GM23248 (cell line): ENCODE measurements around the gene RHBDF2. TPM values are rescaled to one million over a fixed set of nuclear protein-coding genes. Genes with fewer than 3 reads are reported as not detected.

Experiments
- DNase-seq: peaks from one replicate; pipeline ENCODE4 v3.0.0-alpha.2; 2015
- H2AFZ ChIP-seq: fragments of 200-600 bp; sonication (generic); 2 replicates; pipeline ENCODE4 v1.6.1; 2016; ENCODE audit warnings: antibody characterized with exemption
- H3F3A ChIP-seq: fragments of 200-600 bp; sonication (generic); 2 replicates; pipeline ENCODE4 v1.6.1; 2016; ENCODE audit warnings: mild to moderate bottlenecking, antibody characterized with exemption, mixed run types; ENCODE audit not compliant: insufficient read depth
- H3K27ac ChIP-seq: fragments of 200-600 bp; sonication (generic); 2 replicates; pipeline ENCODE4 v1.5.1; 2016; ENCODE audit warnings: mild to moderate bottlenecking
- H3K27me3 ChIP-seq: fragments of 200-600 bp; sonication (generic); replicated peaks from 2 replicates; pipeline ENCODE4 v1.6.1; 2016; ENCODE audit warnings: mild to moderate bottlenecking; ENCODE audit not compliant: insufficient read depth
- H3K36me3 ChIP-seq: fragments of 200-600 bp; sonication (generic); 2 replicates; pipeline ENCODE4 v1.6.1; 2016; ENCODE audit warnings: low read depth, mild to moderate bottlenecking
- H3K4me1 ChIP-seq: fragments of 200-600 bp; sonication (generic); 2 replicates; pipeline ENCODE4 v1.6.1; 2016; ENCODE audit warnings: mild to moderate bottlenecking; ENCODE audit not compliant: insufficient read depth
- H3K4me2 ChIP-seq: fragments of 200-600 bp; sonication (generic); one replicate; pipeline ENCODE4 v1.6.1; 2016; ENCODE audit warnings: mild to moderate bottlenecking; ENCODE audit not compliant: unreplicated experiment
- H3K4me3 ChIP-seq: fragments of 200-600 bp; sonication (generic); 2 replicates; pipeline ENCODE4 v1.5.1; 2016; ENCODE audit warnings: mild to moderate bottlenecking
- H3K79me2 ChIP-seq: fragments of 200-600 bp; sonication (generic); 2 replicates; pipeline ENCODE4 v1.6.1; 2016; ENCODE audit warnings: mild to moderate bottlenecking; ENCODE audit not compliant: insufficient read depth
- H3K9ac ChIP-seq: fragments of 200-600 bp; sonication (generic); 2 replicates; pipeline ENCODE4 v1.6.1; 2016; ENCODE audit warnings: mild to moderate bottlenecking
- H3K9me2 ChIP-seq: fragments of 200-600 bp; sonication (generic); 2 replicates; pipeline ENCODE4 v1.6.1; 2016; ENCODE audit warnings: mixed run types, mild to moderate bottlenecking, moderate library complexity; ENCODE audit not compliant: insufficient read depth
- H3K9me3 ChIP-seq: fragments of 200-600 bp; sonication (generic); one replicate; pipeline ENCODE4 v1.6.1; 2017; ENCODE audit warnings: low read depth
- H4K20me1 ChIP-seq: fragments of 200-600 bp; sonication (generic); 2 replicates; pipeline ENCODE4 v1.6.0; 2016; ENCODE audit not compliant: insufficient read depth
- EZH2 ChIP-seq: fragments of 200-600 bp; sonication (generic); IDR thresholded peaks from 2 replicates; pipeline ENCODE4 v1.6.1; 2018; ENCODE audit warnings: antibody characterized with exemption, mild to moderate bottlenecking; ENCODE audit not compliant: insufficient read depth, poor library complexity, severe bottlenecking
- EZH2phosphoT487 ChIP-seq: fragments of 200-600 bp; sonication (generic); IDR thresholded peaks from 2 replicates; pipeline ENCODE4 v1.6.1; 2018; ENCODE audit warnings: antibody characterized with exemption, moderate library complexity, mild to moderate bottlenecking, low read depth; ENCODE audit not compliant: insufficient read depth
- WGBS, 2 experiments: methylation state at CpG; one replicate each; pipeline ENCODE4 v1.1.6; 2015 to 2017; ENCODE audit warnings: low lambda C conversion rate in 2 of 2, low coverage in 1 of 2; ENCODE audit errors: missing lambda C conversion rate in 2 of 2; 5-methylcytosine and 5-hydroxymethylcytosine counted together
- in situ Hi-C: fragments of 300-500 bp; cut with MboI; formaldehyde crosslinking; loops from 2 replicates; pipeline ENCODE4 v1.15.0; 2020
- polyA plus RNA-seq: library from polyadenylated mRNA; unstranded; fragments of >200 nt; fragmentation: Nextera tagmentation; extraction: Ambion mirVana; gene quantifications from 2 replicates; pipeline ENCODE4 v1.2.1, GENCODE V29; 2016
- total RNA-seq: library from RNA; depleted of rRNA; stranded (reverse); fragments of >200 nt; shearing (Covaris generic); gene quantifications from 2 replicates; pipeline ENCODE4 v1.2.3, GENCODE V29; 2014

Gene RHBDF2
- total and polyA plus RNA-seq, 2 experiments from 2014 or later, result 8.9 to 12.7 TPM

- Histone ChIP-seq H3K4me2 (no peak overlapping the region), H3F3A (no peaks in the 10 kb centered on the region), H3K36me3 (no peaks in the 10 kb centered on the region), H3K27ac (no peak overlapping the region), H3K4me1 (peaks cover 8% of the 10 kb centered on the region; the same call in 1 of the 2 replicates), H3K9ac (no peak overlapping the region), H3K9me3 (no peaks in the 10 kb centered on the region), H3K27me3 (no peaks in the 10 kb centered on the region), H4K20me1 (no peaks in the 10 kb centered on the region), H3K9me2 (no peaks in the 10 kb centered on the region), H2AFZ (no peak overlapping the region), H3K79me2 (no peaks in the 10 kb centered on the region), H3K4me3 (no peak overlapping the region)
- WGBS, 2 experiments, result 92 to 96% methylated on average over 17 of the region's 17 CpGs
- in situ Hi-C loops, result loop anchor here (25.0 kb wide), 1 partner anchor 96 kb away; the partner anchor contains the start of gene ST6GALNAC2
- DNase-seq, result no peak
- no peak for TF ChIP-seq EZH2
- TF ChIP-seq EZH2phosphoT487, result no peak
These were observed 9.7 kb downstream of the RHBDF2 start for GRCh38 chr17:76491271-76492122.

- Histone ChIP-seq H3K9me3 (no peaks in the 10 kb centered on the region), H3K27me3 (no peaks in the 10 kb centered on the region), H2AFZ (no peak overlapping the region), H3K27ac (no peak overlapping the region), H3K9me2 (no peaks in the 10 kb centered on the region), H3K4me2 (no peak overlapping the region), H3K4me1 (peaks cover 8% of the 10 kb centered on the region; the same call in 1 of the 2 replicates), H3K9ac (no peak overlapping the region), H3F3A (peaks cover 6% of the 10 kb centered on the region; the same call in 1 of the 2 replicates), H4K20me1 (no peaks in the 10 kb centered on the region), H3K4me3 (no peak overlapping the region), H3K36me3 (no peaks in the 10 kb centered on the region), H3K79me2 (no peaks in the 10 kb centered on the region)
- TF ChIP-seq EZH2 (no peak), EZH2phosphoT487 (no peak)
- in situ Hi-C loops, result loop anchor here (25.0 kb wide), 1 partner anchor 97 kb away; the partner anchor contains the start of gene ST6GALNAC2
- WGBS, 2 experiments, result 85 to 87% methylated on average over 9 to 10 of the region's 10 CpGs
- DNase-seq, result no peak
These were observed 11.0 kb downstream of the RHBDF2 start for GRCh38 chr17:76490112-76490710.

GRCh38 chr17:76487451-76488192 is 13.6 kb downstream of the RHBDF2 start:
- no peaks in the 10 kb centered on the region for H3K36me3 ChIP-seq
- no peak overlapping the region for H2AFZ ChIP-seq
- in situ Hi-C loops, result loop anchor here (25.0 kb wide), 1 partner anchor 100 kb away; the partner anchor contains the start of gene ST6GALNAC2
- WGBS, 2 experiments, result 96 to 98% methylated on average over 20 to 22 of the region's 22 CpGs
- DNase-seq, result no peak
- no peaks in the 10 kb centered on the region for H3K9me3 ChIP-seq
- H3K4me3 ChIP-seq, result no peak overlapping the region
- no peak overlapping the region for H3K9ac ChIP-seq
- no peaks in the 10 kb centered on the region for H3K79me2 ChIP-seq
- peaks cover 6% of the 10 kb centered on the region; the same call in 1 of the 2 replicates for H3F3A ChIP-seq
- no peaks in the 10 kb centered on the region for H3K4me1 ChIP-seq
- no peaks in the 10 kb centered on the region for H3K27me3 ChIP-seq
- H3K27ac ChIP-seq, result no peak overlapping the region
- TF ChIP-seq EZH2, result no peak
- TF ChIP-seq EZH2phosphoT487, result no peak
- no peak overlapping the region for H3K4me2 ChIP-seq
- H4K20me1 ChIP-seq, result no peaks in the 10 kb centered on the region
- no peaks in the 10 kb centered on the region for H3K9me2 ChIP-seq

- 26 to 39% methylated on average over 11 of the region's 11 CpGs for whole genome bisulfite sequencing, 2 experiments
- H3K9me2 ChIP-seq, result no peaks in the 10 kb centered on the region
- peak; percentile 18 for DNase-seq
- no peak overlapping the region for H3K4me3 ChIP-seq
- H3F3A ChIP-seq, result peaks cover 6% of the 10 kb centered on the region; the same call in 1 of the 2 replicates
- H3K9me3 ChIP-seq, result no peaks in the 10 kb centered on the region
- TF ChIP-seq EZH2 (no peak), EZH2phosphoT487 (no peak)
- H3K79me2 ChIP-seq, result no peaks in the 10 kb centered on the region
- no peak overlapping the region for H3K27ac ChIP-seq
- no peak overlapping the region for H2AFZ ChIP-seq
- H3K36me3 ChIP-seq, result no peaks in the 10 kb centered on the region
- in situ Hi-C loops, result loop anchor here (25.0 kb wide), 1 partner anchor 102 kb away; the partner anchor contains the start of gene ST6GALNAC2
- H3K27me3 ChIP-seq, result no peaks in the 10 kb centered on the region
- no peaks in the 10 kb centered on the region for H3K4me1 ChIP-seq
- H3K9ac ChIP-seq, result no peak overlapping the region
- no peak overlapping the region for H3K4me2 ChIP-seq
- no peaks in the 10 kb centered on the region for H4K20me1 ChIP-seq
These were observed 15.7 kb downstream of the RHBDF2 start for GRCh38 chr17:76485569-76485968.
